HG02678 (cell line): ENCODE results near the gene ZCCHC3.
A peak's percentile ranks its signal among the peaks of the same experiment; 100 is the strongest.
"Not testable (repeated sequence)": the region's sequence is repeated elsewhere in the genome, so short reads cannot be mapped to it uniquely, and the experiment has no call there.

Experiments used
- ATAC-seq: cut with Tn5 transposase; IDR thresholded peaks from one replicate; pipeline ENCODE4 v1.9.1; 2021; ENCODE audit warnings: mild to moderate bottlenecking, moderate library complexity; ENCODE audit not compliant: unreplicated experiment

ZCCHC3 gene

DNA sequence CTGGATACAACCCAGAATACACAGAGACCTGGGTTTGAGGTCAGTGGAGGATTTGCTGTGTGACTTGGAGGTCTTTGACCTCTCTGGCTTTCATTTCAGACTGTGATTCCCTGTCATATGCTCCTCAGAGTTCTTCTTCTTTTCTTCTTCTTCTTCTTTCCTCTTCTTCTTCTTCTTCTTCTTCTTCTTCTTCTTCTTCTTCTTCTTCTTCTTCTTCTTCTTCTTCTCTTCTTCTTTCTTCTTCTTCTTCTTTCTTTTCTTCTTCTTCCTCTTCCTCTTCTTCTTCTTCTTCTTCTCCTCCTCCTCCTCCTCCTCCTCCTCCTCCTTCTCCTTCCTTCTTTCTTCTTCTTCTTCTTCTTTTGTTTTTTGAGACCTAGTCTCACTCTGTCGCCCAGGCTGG, 38.7 kb downstream of the ZCCHC3 start:
- ATAC-seq, result not testable (repeated sequence)

GRCh38 chr20:341682-342081, 44.3 kb downstream of the ZCCHC3 start:
- no peak for ATAC-seq

GRCh38 chr20:343107-343506, 45.7 kb downstream of the ZCCHC3 start:
- no peak for ATAC-seq

- ATAC-seq, result no peak
These were observed 48.8 kb downstream of the ZCCHC3 start for GRCh38 chr20:346033-346639.

- no peak for ATAC-seq
These were observed 49.4 kb downstream of the ZCCHC3 start, which contains the start of gene NRSN2 for GRCh38 chr20:346640-347316. Gene NRSN2, plus strand, starts transcription at chr20:347111. Its CDS starts 2,533 bp downstream, at chr20:349644.

DNA sequence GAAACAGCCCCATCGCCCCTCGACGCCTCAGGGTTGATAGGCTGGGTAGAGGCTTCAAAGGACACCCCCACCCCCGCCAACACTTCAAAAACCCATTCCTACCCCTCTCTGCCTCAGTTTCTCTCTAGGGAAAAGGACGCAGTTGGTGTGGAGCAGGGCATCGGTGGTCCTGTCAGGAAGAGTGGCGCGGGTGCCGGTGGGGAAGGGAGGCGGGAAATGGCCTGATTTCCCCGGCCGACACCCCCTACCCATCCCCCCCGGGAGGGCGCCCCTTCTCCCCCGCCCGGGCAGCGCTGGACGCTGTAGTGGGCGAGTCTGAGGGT, 49.9 kb downstream of the ZCCHC3 start:
- peak; percentile 3 for ATAC-seq

- peak; percentile 77 for ATAC-seq
These were observed 50.5 kb downstream of the ZCCHC3 start for GRCh38 chr20:347640-348484.

DNA sequence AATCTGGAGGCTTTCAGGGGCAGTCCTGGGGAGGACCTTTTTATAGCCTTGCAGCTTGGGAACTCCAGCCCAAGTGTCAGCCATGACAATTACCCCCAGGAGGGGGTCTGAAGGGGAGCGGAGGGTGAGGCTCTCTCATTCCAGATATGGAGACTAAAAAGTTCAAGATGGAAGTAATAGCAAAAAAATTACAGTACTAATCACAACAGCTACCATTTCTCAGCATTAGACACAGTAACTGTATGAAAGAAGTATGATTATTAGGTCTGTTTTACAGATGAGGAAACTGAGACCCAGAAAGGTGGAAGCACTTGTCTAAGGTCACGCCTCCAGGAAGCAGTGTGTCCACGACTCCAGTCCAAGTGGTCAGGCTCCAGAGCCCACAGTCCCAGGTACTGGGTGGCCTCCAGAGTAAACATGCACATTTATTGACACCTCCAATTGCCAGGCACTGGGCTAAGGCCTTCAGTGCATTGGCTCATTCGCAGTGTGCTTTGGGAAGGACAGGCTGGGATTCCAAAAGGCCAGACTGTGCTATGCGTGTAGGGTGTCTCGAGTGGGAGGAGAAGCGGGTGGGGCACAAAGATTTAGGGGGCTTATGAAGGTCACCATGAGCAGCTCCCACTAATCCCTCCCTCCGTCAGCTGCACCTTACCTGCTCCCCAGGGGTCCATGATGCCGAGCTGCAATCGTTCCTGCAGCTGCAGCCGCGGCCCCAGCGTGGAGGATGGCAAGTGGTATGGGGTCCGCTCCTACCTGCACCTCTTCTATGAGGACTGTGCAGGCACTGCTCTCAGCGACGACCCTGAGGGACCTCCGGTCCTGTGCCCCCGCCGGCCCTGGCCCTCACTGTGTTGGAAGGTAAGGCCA, 51.8 kb downstream of the ZCCHC3 start:
- no peak for ATAC-seq
